GM15510 (cell line): ENCODE measurements around the gene GLIPR1L1.

Experiments
- POLR2A ChIP-seq: IDR thresholded peaks from 3 replicates; pipeline ENCODE4 v1.6.1; 2011; ENCODE audit warnings: borderline replicate concordance; ENCODE audit not compliant: insufficient read length; ENCODE audit errors: extremely low read depth

GLIPR1L1 gene

GRCh38 chr12:75334384-75335030 lies at the start of gene GLIPR1L1:
Gene GLIPR1L1 (plus strand): TSS chr12:75334670. CDS start chr12:75334729, 59 bp downstream.
- TF ChIP-seq POLR2A: no peak

- no peak for TF ChIP-seq POLR2A
These were observed 45.6 kb upstream of the GLIPR1L1 start for GRCh38 chr12:75288860-75289259.

GRCh38 chr12:75289753-75290152 lies 44.7 kb upstream of the GLIPR1L1 start:
- no peak for TF ChIP-seq POLR2A

- no peak for TF ChIP-seq POLR2A
These were observed 43.5 kb upstream of the GLIPR1L1 start for GRCh38 chr12:75291014-75291413.

GRCh38 chr12:75294336-75294735 lies 40.1 kb upstream of the GLIPR1L1 start:
- no peak for TF ChIP-seq POLR2A

GRCh38 chr12:75294797-75295196 lies 39.7 kb upstream of the GLIPR1L1 start:
- TF ChIP-seq POLR2A: no peak

- no peak for TF ChIP-seq POLR2A
These were observed 32.2 kb upstream of the GLIPR1L1 start for GRCh38 chr12:75302225-75302624.

GRCh38 chr12:75302781-75303180 lies 31.7 kb upstream of the GLIPR1L1 start:
- TF ChIP-seq POLR2A: no peak

GRCh38 chr12:75305412-75306332 lies 28.8 kb upstream of the GLIPR1L1 start:
- TF ChIP-seq POLR2A: no peak

GRCh38 chr12:75308279-75308678 lies 26.2 kb upstream of the GLIPR1L1 start:
- TF ChIP-seq POLR2A: no peak

- TF ChIP-seq POLR2A: no peak
These were observed 23.1 kb upstream of the GLIPR1L1 start for GRCh38 chr12:75311369-75311768.

- TF ChIP-seq POLR2A: no peak
These were observed 19.0 kb upstream of the GLIPR1L1 start for GRCh38 chr12:75315518-75315917.

- no peak for TF ChIP-seq POLR2A
These were observed 16.7 kb upstream of the GLIPR1L1 start for GRCh38 chr12:75317784-75318183.

- no peak for TF ChIP-seq POLR2A
These were observed 12.0 kb upstream of the GLIPR1L1 start for GRCh38 chr12:75322464-75322863.

GRCh38 chr12:75323663-75324062 lies 10.8 kb upstream of the GLIPR1L1 start:
- no peak for TF ChIP-seq POLR2A

GRCh38 chr12:75327642-75328041 lies 6.8 kb upstream of the GLIPR1L1 start:
- TF ChIP-seq POLR2A: no peak
